Measurements from ENCODE around the gene MTMR3.

Gene MTMR3

DNA sequence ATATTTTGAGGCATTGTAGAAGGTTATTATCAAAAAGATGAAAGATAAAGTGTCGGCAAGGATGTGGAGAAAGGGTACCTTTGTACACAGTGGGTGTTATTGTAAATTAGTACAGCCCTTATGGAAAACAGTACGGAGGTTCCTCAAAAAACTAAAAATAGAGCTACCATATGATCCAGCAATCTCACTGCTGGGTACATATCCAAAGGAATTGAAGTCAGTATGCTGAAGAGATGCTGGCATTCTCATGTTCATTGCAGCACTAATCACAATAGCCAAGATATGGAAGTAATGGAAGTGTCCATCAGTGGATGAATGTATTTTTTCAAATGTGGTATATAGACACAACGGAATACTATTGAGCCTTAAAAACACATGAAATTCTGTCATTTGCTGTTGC, 15.1 kb upstream of the MTMR3 start:
- DNase-seq: no peak

DNA sequence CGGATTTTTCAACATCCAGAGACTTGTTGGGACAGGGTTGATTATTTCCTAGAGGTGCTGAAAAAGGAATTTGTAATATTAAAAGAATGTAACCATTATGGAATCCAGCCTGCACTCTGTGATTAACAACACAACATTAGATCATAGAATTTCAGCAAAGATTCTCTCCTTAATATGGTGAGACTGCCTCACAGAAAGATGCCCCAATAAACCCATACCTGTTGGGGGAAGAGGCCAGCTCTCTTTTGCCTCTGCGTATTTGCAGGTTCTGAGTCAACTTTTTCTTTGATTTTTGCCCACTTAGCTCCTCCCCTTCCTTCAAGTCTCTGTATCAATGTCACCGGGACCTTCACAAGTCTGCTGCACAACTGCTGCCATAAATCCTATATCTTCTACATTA, 12.4 kb upstream of the MTMR3 start:
- no peak for DNase-seq

DNA sequence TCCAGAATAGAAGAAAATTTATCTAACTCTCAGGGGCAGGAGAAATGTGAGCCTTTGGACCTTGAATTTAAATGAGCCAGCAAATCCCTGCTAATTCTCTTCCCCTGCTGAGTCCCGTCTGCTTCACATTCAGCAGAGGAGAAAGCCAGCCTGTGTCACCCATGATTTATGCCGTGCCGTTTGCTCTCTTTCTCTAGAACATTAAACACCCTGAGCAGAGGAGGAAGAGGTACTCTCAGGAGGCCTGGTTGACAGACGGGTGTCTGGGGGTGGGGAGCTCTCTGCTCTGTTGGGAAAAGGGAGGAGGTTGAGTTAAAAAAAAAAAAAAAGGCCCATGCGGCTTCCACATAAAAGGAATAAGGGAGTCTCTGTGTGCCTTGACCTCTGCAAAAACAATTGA, 11.3 kb upstream of the MTMR3 start:
- DNase-seq: peak in 1 of 58 donors; percentile 20

DNA sequence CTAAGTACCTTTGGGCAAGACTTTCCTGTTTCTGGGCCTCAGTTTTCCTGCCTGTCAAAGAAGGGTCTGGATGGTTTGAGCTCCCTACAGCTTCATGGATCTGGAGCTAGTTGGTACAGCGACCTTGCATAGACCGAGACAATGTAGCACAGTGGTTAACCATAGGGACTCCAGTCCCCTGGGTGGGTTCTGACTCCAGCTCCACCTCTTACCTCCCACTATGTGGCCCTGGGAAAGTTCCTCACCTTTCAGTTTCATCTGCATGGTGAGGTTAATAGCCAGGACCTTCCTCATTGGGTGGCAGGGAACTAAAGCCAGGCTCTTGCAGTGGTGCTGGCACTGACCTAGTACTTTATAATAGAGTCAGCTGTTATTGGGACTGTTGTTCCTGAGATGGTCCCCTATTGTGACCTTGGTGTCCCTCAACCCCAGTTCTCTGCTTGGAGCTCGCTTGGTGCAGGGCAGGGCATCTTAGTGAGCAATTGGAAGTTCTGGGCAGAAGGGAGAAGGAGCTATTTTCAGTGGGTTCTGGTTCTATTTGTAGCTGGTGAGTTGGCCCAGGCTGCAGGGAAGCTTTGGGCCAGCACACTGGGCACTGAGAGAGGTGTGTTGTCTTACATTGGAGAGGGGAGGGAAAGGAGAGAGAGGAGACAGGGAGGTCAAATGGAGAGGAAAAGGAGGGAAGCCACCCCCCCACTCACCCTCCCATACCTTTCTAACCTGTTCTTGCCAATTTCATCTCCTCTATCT, 10.7 kb upstream of the MTMR3 start:
- no peak for DNase-seq

DNA sequence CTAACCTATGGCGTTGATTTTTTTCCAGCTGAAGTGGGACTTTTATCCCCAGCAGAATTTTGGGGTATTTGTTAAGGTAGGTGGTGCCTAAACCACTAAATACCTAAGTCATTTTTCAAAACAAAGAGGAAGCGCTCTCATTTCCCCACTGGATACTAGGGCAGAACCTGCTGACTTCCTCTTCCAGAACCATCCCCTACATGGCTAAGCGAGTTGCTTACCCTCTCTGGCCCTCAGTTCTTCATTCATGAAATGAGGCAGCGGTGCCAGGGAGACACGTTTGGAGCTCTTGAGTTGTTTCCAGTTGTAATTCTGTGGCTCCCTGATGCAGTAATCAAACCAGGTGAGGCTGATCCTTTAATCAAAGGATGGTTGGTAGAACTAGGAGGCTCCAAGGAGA, 10.0 kb upstream of the MTMR3 start:
- DNase-seq: no peak

DNA sequence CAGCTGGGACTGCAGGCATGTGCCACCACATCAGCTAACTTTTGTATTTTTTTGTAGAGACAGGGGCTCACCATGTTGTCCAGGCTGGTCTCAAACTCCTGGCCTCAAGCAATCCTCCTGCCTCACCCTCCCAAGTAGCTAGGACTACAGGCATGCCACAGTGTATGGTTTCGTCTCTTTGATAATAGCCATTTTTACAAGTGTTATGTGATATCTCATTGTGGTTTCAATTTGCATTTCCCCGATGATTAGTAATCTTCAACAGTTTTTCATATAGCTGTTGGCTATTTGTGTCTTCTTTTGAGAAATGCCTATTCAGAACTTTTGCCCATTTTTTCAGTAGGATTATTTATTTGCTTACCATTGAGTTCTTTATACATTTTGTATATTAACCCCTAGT, 9.0 kb upstream of the MTMR3 start:
- DNase-seq: no peak

DNA sequence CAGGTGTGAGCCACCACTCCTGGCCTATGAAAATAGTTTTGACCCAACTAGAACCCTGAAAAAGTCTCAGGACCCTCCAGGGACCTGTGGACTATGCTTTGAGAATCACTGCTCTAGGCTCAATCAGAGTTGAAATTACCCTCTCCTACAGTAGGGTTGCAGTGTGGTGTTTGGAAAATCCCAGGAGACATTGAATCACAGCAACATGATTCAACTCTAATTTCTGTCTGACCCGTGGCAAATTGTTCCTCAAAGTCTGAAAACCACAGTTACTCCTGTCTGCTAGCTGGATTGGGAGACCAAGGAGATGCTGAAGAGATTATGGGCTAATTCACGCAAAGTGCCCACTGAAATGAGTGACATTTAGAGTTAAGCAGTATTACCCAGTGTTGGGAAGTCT, 5.4 kb upstream of the MTMR3 start:
- DNase-seq: no peak

DNA sequence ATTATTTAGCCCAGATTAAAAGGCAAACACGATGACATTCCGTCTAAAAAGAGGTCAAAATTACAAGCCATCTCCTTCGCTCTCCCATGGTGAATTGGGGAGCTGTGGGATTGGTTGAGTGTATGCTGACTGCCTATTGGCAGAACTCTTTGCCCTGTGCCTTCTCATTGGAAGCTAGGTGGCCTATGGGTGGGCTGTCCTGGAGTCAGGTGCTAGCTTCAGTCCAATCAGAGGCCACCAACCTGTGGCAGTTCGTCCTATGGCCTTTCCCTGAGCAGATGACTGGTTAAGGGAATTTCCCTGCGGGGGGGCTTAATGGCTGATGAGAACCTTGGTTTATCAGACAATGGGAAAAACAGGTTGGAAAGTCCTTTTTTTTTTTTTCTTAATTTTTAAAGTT, 3.2 kb upstream of the MTMR3 start:
- DNase-seq: no peak

DNA sequence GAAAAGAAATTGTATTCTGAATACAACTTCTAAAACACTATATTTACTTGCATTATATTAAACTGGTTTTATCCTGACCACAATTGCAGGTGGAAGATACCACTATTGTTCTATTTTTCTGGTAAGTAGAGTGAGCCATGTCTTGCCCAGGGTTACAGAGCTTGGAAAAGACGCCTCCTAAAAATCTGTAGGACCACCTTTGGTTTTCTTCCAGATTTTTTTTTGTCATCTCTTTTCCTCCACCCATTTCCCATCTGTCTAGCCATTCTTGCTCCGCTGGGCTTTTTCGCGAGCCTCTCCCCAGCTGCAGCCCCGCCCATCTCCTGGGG, 294 bp upstream of the MTMR3 start:
- no peak for DNase-seq

DNA sequence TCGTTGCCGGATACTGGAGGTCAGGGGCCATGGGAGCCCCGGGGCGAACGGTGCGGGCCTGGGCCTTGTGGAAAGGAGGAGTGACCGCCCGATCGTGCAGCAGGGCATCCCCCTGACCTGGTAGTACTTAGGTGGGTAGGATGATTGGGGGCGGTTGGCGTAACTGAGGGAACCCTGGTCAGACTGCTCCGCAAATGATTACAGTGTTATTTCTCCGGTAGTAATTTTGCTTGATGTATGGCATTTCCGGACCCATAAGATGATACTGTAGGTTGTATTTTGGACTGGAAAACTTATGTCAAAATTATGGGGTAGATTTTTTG, 762 bp downstream of the MTMR3 start:
- DNase-seq: no peak

DNA sequence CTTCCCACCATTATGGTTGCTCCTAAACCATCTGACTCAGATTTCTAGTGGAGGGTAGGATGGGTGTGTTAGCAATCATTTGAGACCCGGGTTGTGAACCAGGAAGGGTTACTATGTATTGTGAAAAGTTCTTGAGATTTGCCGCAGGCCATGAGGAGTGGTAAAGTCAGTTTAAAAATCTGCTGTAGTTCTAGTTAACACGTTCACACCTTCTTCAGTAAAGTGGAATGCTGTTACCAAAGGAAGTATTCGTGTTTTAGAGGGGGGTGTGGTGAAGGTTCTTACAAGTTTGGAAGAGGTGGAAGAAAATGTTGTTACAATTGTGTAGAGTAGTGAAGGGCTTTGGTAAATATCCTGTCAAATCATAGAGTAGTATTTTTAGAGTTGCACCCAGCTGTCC, 2.6 kb downstream of the MTMR3 start:
- DNase-seq: no peak

DNA sequence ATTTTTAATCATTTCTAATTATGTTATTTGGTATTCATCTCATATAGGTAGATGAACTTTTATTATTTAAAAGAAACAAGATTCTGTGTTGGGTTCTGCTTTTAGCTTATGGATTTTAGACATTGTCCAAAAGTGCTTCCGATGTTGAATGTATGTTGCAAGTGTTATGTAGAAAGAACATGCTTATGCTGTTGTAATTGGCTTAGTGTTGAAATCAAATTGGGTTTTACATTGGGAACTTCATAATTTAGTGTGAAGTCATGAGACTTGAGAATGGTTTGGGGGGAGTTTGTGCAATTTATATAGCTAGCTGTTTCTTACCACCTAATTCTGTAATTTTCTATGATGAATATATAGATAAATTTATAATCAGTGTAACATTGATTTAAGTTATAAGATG, 3.6 kb downstream of the MTMR3 start:
- no peak for DNase-seq

DNA sequence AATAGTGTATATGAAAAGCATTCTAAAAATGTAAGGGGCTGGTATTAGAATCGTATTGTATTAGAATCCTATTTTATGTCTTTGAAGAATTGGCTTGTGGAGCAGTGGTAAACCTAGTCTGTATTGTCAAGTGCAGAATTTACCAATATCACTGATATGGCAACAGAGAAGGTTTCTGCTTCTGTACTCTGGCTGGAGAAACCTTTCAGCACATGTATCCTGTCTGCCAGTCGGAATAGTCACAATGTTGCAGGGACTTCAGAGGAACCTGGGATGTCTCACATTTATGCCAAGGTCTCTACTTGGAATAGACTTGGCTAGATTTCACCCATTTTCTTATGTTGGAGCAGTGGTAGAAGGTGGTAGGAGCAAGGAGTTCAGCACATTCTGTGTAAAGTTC, 4.4 kb downstream of the MTMR3 start:
- no peak for DNase-seq

DNA sequence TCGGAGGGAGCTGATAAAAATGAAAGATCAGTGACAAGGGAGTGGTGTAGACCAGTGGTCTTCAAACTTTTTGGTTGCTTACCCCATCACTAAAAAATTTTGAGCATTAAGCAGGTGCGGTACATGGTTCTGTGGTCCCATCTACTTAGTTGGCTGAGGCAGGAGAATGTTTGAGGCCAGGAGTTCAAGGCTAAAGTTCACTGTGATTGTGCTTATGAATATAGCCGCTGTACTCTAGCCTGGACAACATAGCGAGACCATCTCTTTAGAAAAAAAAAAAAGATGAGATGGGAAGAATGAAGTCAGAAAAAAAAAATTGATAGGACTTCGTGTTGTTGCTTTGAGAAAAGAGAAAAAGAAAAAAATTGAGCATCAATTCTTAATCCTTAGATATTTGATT, 7.8 kb downstream of the MTMR3 start:
- DNase-seq: no peak

DNA sequence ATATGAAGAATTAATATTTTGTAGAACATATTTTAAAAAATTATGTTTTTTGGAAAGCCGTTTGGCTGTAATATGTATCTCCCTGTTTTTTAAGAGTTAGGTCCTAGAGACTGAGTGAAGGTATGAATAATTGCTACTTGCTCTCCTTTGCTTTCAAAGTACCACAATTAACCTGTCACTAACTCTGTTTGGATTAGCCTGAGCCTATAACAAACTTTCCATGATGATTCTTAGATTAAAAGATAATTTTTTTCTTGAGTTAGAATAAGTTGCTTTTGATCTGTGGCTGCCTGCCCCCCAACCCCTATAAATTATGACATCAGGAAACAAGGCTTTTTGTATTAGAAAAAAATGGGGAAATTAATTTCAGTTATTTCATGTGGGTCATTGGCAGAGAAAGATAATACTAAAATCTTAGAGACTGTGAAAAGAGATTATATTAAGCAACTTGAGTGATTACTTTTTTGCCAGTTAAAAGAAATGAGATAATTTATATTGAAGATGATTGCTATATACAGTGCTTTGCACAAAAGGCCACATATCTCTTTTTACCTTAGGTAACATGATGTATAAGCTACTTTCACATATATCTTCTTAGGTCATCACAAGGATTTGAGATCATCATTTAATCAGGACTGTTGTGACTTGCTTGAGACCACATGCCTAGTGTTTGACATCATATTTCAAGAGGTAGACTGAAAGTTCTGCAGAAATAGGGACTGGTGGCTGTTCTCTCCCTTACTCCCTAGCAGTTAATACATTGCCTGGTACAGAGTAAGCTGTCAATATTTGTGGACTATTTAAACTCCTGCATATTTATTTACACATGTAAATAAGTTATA, 9.6 kb downstream of the MTMR3 start:
- DNase-seq: no peak

DNA sequence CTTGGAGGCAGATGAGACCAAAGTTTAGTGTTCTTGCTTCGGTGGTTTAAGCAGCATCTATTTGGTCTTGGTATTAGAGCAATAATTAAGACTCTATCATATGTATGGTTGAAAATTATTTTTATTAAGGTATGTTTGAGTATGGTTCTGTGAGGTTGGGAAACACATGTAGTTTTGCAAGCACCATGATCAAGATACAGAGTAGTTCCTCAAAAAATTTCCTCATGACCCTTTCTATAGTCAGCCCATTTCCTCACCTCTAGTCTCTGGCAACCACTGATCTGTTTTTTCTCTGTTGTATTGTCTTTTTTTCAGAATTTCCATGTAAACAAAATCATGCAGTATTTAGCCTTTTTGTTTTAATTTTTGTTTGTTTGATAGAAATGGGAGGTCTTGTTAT, 18.4 kb downstream of the MTMR3 start:
- DNase-seq: no peak

DNA sequence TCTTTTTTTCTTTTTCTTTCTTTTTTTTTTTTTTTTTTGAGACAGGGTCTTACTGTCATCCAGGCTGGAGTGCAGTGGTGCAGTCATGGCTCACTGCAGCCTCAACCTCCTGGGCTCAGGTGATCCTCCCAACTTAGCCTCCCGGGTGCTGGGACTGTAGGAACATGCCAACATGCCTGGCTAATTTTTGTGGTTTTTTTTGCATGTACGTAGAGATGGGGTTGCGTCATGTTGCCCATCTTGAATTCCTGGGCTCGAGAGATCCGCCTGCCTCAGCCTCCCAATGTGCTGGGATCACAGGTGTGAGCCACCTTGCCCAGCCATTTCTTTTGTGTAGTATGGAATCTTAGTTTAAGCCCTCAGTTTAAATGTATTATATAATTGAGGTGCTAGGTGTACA, 20.4 kb downstream of the MTMR3 start:
- DNase-seq: no peak

DNA sequence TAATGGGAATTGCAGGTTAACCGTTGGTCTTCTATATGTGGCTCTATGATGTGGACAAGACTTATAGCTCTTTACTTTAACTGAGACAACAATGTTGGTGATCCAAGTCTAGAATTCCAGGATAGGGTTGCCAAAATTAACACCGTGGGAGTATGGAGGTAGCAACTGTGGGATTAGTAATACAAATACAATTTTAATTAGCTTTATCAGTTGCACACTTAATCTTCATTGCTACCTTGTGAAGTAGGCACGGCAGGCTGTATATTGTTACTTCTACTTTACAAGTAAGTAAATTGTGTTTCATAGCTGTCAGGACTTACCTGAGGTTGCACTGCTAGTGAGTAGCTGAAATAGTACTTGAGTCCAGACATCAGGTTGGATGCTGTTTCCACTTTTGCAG, 21.0 kb downstream of the MTMR3 start:
- DNase-seq: no peak

DNA sequence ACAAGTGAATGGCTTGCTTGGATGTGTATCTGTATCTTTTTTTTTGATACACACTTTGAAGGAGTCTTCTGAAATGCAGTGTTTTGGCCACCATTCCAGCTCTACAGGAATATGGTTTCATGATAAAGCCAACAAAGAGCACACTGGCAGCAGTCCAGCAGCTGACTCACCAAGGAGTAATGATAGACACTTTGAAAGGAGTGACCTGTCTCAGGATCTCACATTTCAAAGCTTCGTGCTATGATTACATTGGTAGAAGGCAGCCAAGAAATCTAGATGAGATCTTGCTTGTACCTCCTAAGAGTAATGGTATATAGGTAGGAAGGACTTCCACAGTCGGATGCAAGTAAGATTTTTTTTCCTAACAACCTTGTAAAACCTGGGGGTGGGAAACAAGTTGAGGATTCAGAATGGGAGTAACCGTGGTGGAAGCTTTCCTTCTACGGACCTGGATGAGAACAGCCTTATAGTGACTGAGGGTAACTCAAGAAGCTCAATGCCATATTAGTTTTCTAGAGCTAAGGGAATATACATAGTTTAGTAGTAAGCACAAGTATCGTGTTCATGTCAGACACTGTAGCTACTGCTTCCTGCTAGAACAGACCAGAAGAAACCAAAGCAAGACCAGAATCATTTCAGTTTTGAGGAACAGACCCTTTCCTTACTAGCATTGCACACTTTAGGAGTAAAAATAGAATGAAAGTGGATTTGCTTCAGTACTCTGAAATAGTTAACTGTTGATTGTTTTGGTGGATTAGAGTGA, 25.0 kb downstream of the MTMR3 start:
- peak in 14 of 58 donors; percentile 1 to 63 (median 9) for DNase-seq

DNA sequence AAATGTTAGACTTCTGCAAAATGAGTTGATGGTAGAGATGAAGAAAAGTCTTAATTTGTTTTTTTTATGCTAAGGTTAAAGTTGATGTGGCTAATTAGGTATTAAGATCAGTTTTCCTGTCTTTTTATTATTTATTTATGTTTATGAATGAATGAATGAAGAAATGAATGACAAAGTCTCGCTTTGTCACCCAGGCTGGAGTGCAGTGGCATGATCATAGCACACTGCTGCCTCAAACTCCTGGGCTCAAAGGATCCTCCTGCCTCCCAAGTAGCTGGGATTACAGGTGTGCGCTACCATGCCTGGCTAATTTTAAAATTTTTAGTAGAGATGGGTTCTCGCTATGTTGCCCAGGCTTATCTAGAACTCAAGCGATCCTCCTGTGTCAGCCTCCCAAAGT, 29.2 kb downstream of the MTMR3 start:
- DNase-seq: no peak

DNA sequence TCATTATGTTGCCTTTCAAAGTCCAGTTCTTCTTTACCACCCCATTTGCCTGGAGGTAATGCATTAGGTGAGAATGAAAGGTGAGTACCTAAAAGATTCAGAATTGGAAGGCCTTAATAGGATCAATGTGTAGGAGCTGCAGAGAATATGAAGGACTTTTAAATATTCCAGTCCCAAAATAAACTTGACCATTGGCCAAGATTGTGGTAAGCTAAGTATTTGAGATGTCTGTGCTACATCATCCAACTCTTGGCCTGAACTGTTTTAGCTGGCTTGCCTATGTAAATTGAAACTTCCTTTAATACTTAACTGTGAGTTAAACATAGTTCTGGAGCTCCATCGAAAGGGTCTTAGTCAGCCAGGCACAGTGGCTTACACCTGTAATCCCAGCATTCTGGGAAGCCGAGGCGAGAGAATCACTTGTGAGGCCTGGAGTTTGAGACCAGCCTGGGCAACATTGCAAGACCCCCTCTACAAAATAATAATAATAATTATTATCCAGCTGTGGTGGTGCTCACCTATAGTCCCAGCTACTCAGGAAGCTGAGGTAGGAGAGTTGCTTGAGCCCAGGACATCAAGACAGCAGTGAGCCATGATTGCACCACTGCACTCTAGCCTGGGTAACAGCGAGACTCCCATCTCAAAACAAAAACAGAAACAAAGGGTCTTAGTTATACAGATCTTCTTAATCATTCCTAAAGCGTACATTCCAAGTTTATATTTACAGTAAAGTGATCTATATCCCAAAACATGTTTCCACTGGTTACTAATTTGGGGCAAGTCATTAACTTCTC, 29.8 kb downstream of the MTMR3 start:
- DNase-seq: no peak

DNA sequence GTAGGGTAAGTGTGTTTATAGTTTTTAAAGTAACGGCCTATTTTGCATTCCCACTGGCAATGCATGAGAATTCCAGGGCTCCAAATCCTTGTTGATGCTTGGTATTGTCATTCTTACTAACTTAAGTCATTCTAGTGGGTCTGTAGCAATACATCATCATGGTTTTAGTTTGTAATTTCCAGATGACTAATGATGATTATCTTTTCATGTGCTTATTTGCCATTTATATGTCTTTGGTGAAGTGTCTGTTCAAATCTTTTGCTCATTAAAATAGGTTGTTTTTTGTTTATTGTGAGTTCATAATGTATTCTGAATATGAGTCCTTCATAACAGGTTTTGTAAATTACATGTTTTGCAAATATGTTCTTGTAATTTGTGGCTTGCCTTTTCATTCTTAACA, 31.2 kb downstream of the MTMR3 start:
- DNase-seq: no peak
